ENCODE results near the gene ZNF468.

GRCh38 chr19:52897138-52897935, 39.9 kb upstream of the ZNF468 start, which contains the start of gene ZNF320:
- no peak for TF ChIP-seq CTCF (conservative IDR thresholded peaks at IDR 0.05; ENCODE audit: low read depth, low read length)
- no peak for TF ChIP-seq EZH2 (IDR thresholded peaks at IDR 0.05; ENCODE audit: borderline replicate concordance, low read depth, low read length, poor library complexity, severe bottlenecking)
